ENCODE measurements around the gene PTPN23.

GRCh38 chr3:47432673-47433072, 51.9 kb downstream of the PTPN23 start:
- TF ChIP-seq CTCF (conservative IDR thresholded peaks at IDR 0.05; ENCODE audit: low read length) (no peak), EZH2phosphoT487 (IDR thresholded peaks at IDR 0.05; ENCODE audit: borderline replicate concordance) (no peak)
